ENCODE measurements around the gene TMEM151B. TPM values are rescaled to one million over a fixed set of nuclear protein-coding genes. Genes with fewer than 3 reads are reported as not detected.

Gene TMEM151B
- polyA plus RNA-seq, 1 of the 3 experiments (the other 2 are of a cell fraction), result 0.05 TPM

GRCh38 chr6:44356487-44356886 is 86.2 kb downstream of the TMEM151B start:
- ChIA-PET POLR2A (no interaction called here), CTCF (interaction anchor here (0.6 to 1.6 kb wide), 4 partner anchors 11 to 645 kb away, joined by 3 to 4 read pairs (median 3); partner anchors contain the start of gene SLC35B2)
- H2AFZ ChIP-seq (ENCODE audit: low read depth), result no peak overlapping the region
- H3K79me2 ChIP-seq (ENCODE audit: insufficient read depth), result no peaks in the 10 kb centered on the region
- 0% methylated on average over 1 of the region's 1 CpG for WGBS (ENCODE audit: low lambda C conversion rate)
- H3K9ac ChIP-seq, result no peak overlapping the region
- H3K4me2 ChIP-seq, result no peak overlapping the region
- H3K4me1 ChIP-seq (ENCODE audit: control insufficient read depth in 1 of 2, insufficient read depth in 2 of 2, low read depth in 1 of 2, low read length in 1 of 2), result no peaks in the 10 kb centered on the region
- DNase-seq, result no peak
- H3K9me2 ChIP-seq, result no peaks in the 10 kb centered on the region
- H3K27ac ChIP-seq (ENCODE audit: low read depth in 2 of 2, low read length in 1 of 2), result no peak overlapping the region
- no peaks in the 10 kb centered on the region for H3K9me3 ChIP-seq
- peaks cover 10% of the 10 kb centered on the region; the same call in 1 of the 2 replicates for H3K27me3 ChIP-seq (ENCODE audit: insufficient read depth)
- H4K20me1 ChIP-seq (ENCODE audit: insufficient read depth), result no peaks in the 10 kb centered on the region
- peaks cover 3% of the 10 kb centered on the region for H3F3A ChIP-seq (replicated peaks; ENCODE audit: insufficient read depth)
- no peak overlapping the region for H3K4me3 ChIP-seq (ENCODE audit: low read depth in 2 of 2, low read length in 1 of 2)
- TF ChIP-seq GABPA (IDR thresholded peaks at IDR 0.05; ENCODE audit: low read depth) (no peak), FOXM1 (IDR thresholded peaks at IDR 0.05; ENCODE audit: low read depth) (no peak), FOSL2 (IDR thresholded peaks at IDR 0.05; ENCODE audit: borderline replicate concordance, low read depth) (no peak), NFIC (IDR thresholded peaks at IDR 0.05; ENCODE audit: borderline replicate concordance) (no peak), YY1 (IDR thresholded peaks at IDR 0.05; ENCODE audit: low read depth) (no peak), RCOR1 (IDR thresholded peaks at IDR 0.05; ENCODE audit: low read length) (no peak), USF2 (IDR thresholded peaks at IDR 0.05; ENCODE audit: borderline replicate concordance, low read depth, low read length) (no peak), EP300 (IDR thresholded peaks at IDR 0.05; ENCODE audit: borderline replicate concordance in 1 of 2, low read depth in 1 of 2, low read length in 1 of 2) (no peak)
- TF ChIP-seq, protein P1, sequence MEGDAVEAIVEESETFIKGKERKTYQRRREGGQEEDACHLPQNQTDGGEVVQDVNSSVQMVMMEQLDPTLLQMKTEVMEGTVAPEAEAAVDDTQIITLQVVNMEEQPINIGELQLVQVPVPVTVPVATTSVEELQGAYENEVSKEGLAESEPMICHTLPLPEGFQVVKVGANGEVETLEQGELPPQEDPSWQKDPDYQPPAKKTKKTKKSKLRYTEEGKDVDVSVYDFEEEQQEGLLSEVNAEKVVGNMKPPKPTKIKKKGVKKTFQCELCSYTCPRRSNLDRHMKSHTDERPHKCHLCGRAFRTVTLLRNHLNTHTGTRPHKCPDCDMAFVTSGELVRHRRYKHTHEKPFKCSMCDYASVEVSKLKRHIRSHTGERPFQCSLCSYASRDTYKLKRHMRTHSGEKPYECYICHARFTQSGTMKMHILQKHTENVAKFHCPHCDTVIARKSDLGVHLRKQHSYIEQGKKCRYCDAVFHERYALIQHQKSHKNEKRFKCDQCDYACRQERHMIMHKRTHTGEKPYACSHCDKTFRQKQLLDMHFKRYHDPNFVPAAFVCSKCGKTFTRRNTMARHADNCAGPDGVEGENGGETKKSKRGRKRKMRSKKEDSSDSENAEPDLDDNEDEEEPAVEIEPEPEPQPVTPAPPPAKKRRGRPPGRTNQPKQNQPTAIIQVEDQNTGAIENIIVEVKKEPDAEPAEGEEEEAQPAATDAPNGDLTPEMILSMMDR (IDR thresholded peaks at IDR 0.05), result no peak
- no peaks in the 10 kb centered on the region for H3K36me3 ChIP-seq (replicated peaks in 1 of 2; ENCODE audit: control insufficient read depth in 1 of 2, insufficient read depth in 2 of 2, low read length in 1 of 2)

Other genes with a start within 250 kb of the TMEM151B start
- 92.4 and 97.0 TPM in 2 replicates for gene MRPL14, start 143.0 kb upstream of the TMEM151B start, polyA plus RNA-seq (2012; rRNA removed)
- 52.7 and 63.2 TPM in 2 replicates for gene TMEM63B, start 142.9 kb upstream of the TMEM151B start, polyA plus RNA-seq (2012; rRNA removed)
- gene CAPN11, start 111.6 kb upstream of the TMEM151B start, polyA plus RNA-seq (2012; rRNA removed), result not detected in 2 replicates
- 0.13 TPM in 1 of 2 replicates, not detected in the other for gene MYMX, start 53.5 kb upstream of the TMEM151B start, polyA plus RNA-seq (2012; rRNA removed)
- 44.5 and 49.7 TPM in 2 replicates for gene SLC29A1, start 46.9 kb upstream of the TMEM151B start, polyA plus RNA-seq (2012; rRNA removed)
- gene HSP90AB1, start 23.3 kb upstream of the TMEM151B start, polyA plus RNA-seq (2012; rRNA removed), result 843 and 1,069 TPM in 2 replicates
- gene SLC35B2, start 12.9 kb upstream of the TMEM151B start, polyA plus RNA-seq (2012; rRNA removed), result 125 and 163 TPM in 2 replicates
- 5.8 and 6.4 TPM in 2 replicates for gene NFKBIE, start 4.9 kb upstream of the TMEM151B start, polyA plus RNA-seq (2012; rRNA removed)
- 9.0 and 9.5 TPM in 2 replicates for gene AARS2, start 42.9 kb downstream of the TMEM151B start, polyA plus RNA-seq (2012; rRNA removed)
- gene SPATS1, start 72.2 kb downstream of the TMEM151B start, polyA plus RNA-seq (2012; rRNA removed), result not detected in 2 replicates
- gene CDC5L, start 117.3 kb downstream of the TMEM151B start, polyA plus RNA-seq (2012; rRNA removed), result 6.0 and 7.3 TPM in 2 replicates